ENCODE results near the gene PTPRCAP.
A peak's percentile ranks its signal among the peaks of the same experiment; 100 is the strongest.

GRCh38 chr11:67389477-67389876 is 48.0 kb downstream of the PTPRCAP start:
- TF ChIP-seq CTCF (conservative IDR thresholded peaks at IDR 0.05; ENCODE audit: low read depth, low read length) (peak; percentile 80), EZH2phosphoT487 (IDR thresholded peaks at IDR 0.05; ENCODE audit: borderline replicate concordance, low read length) (no peak), EZH2 (IDR thresholded peaks at IDR 0.05; ENCODE audit: low read length, unreplicated experiment) (no peak)
